Colonic mucosa (tissue), 4 donors: ENCODE measurements around the gene FAM168A. TPM values are rescaled to one million over a fixed set of nuclear protein-coding genes. Genes with fewer than 3 reads are reported as not detected.

ENCODE experiments used
- DNase-seq: peaks from one replicate; pipeline ENCODE4 v3.0.0-alpha.2; 2020
- H3K27ac ChIP-seq: fragments of 200-600 bp; one replicate; pipeline ENCODE4 v1.8.0; 2021
- H3K27me3 ChIP-seq: fragments of 200-600 bp; one replicate; pipeline ENCODE4 v1.8.0; 2021
- H3K36me3 ChIP-seq: fragments of 200-600 bp; one replicate; pipeline ENCODE4 v1.8.0; 2021
- H3K4me1 ChIP-seq: fragments of 200-600 bp; one replicate; pipeline ENCODE4 v1.8.0; 2021; ENCODE audit warnings: mild to moderate bottlenecking
- H3K4me3 ChIP-seq: fragments of 200-600 bp; one replicate; pipeline ENCODE4 v1.8.0; 2021
- H3K9ac ChIP-seq, 2 donors: one replicate each; pipeline ENCODE4 v1.7.0; 2013; ENCODE audit warnings: control low read depth in 2 of 2, low read depth in 2 of 2, low read length in 2 of 2
- H3K9me3 ChIP-seq: fragments of 200-600 bp; one replicate; pipeline ENCODE4 v1.8.0; 2021
- CTCF ChIP-seq: fragments of 200-600 bp; IDR thresholded peaks from one replicate; pipeline ENCODE4 v1.8.0; 2022; ENCODE audit warnings: antibody characterized with exemption, mild to moderate bottlenecking
- intact Hi-C: fragments of 100-400 bp; cut with DNase I; formaldehyde crosslinking; loops from one replicate; pipeline ENCODE4 v1.14.1; 2022
- total RNA-seq, 2 donors: library from RNA; stranded (reverse); fragmentation: NEBNext Ultra II Directional in 1 of 2; extraction: Animal tissue kit (Norgen Biotek cat#: 25700) in 1 of 2; gene quantifications; one replicate each; pipeline ENCODE4 v1.2.1, GENCODE V29; 2021
- donor health status: healthy.
- donor health status: DM: no; HTN: no; CAD: no.
- donor health status: DM: no; HTN: no; CAD: no.

Gene FAM168A
- total RNA-seq, 2 donors from 2014 or later: 16.9 to 21.6 TPM

GRCh38 chr11:73632996-73633395 is 35.1 kb upstream of the FAM168A start:
- TF ChIP-seq CTCF: no peak
- intact Hi-C loops: no loop called here
- Histone ChIP-seq H3K27me3 (no peaks in the 10 kb centered on the region), H3K36me3 (no peaks in the 10 kb centered on the region), H3K27ac (no peak overlapping the region), H3K9ac (no peak overlapping the region), H3K9me3 (no peaks in the 10 kb centered on the region), H3K4me1 (no peaks in the 10 kb centered on the region), H3K4me3 (no peak overlapping the region)
- DNase-seq: no peak

GRCh38 chr11:73629907-73630306 is 32.0 kb upstream of the FAM168A start:
- H3K4me3 ChIP-seq: no peak overlapping the region
- no peak for TF ChIP-seq CTCF
- H3K36me3 ChIP-seq: no peaks in the 10 kb centered on the region
- no peaks in the 10 kb centered on the region for H3K27me3 ChIP-seq
- no peak overlapping the region for H3K9ac ChIP-seq
- no peaks in the 10 kb centered on the region for H3K4me1 ChIP-seq
- intact Hi-C loops: no loop called here
- DNase-seq: no peak
- H3K27ac ChIP-seq: no peak overlapping the region
- no peaks in the 10 kb centered on the region for H3K9me3 ChIP-seq

GRCh38 chr11:73625696-73626318 is 27.9 kb upstream of the FAM168A start:
- peak; percentile 95 for TF ChIP-seq CTCF
- Histone ChIP-seq H3K4me1 (no peaks in the 10 kb centered on the region), H3K36me3 (no peaks in the 10 kb centered on the region), H3K9ac (no peak overlapping the region), H3K4me3 (no peak overlapping the region), H3K9me3 (no peaks in the 10 kb centered on the region), H3K27me3 (no peaks in the 10 kb centered on the region), H3K27ac (no peak overlapping the region)
- intact Hi-C loops: loop anchor here (2.0 kb wide), 1 partner anchor 35 kb away; no protein-coding TSS in a partner anchor
- peak; percentile 79 for DNase-seq

- no peak overlapping the region for H3K27ac ChIP-seq
Measured at GRCh38 chr11:73623686-73624085, 25.8 kb upstream of the FAM168A start.

GRCh38 chr11:73622926-73623593 is 25.1 kb upstream of the FAM168A start:
- H3K4me3 ChIP-seq: no peak overlapping the region
- H3K27me3 ChIP-seq: no peaks in the 10 kb centered on the region
- no peaks in the 10 kb centered on the region for H3K4me1 ChIP-seq
- DNase-seq: no peak
- no peaks in the 10 kb centered on the region for H3K36me3 ChIP-seq
- H3K9me3 ChIP-seq: no peaks in the 10 kb centered on the region
- H3K9ac ChIP-seq: no peak overlapping the region
- intact Hi-C loops: no loop called here
- H3K27ac ChIP-seq: no peak overlapping the region
- no peak for TF ChIP-seq CTCF

More at GRCh38 chr11:73623686-73624085, 25.8 kb upstream of the FAM168A start:
- Histone ChIP-seq H3K9ac (no peak overlapping the region), H3K36me3 (no peaks in the 10 kb centered on the region), H3K27me3 (no peaks in the 10 kb centered on the region), H3K4me3 (no peak overlapping the region), H3K9me3 (no peaks in the 10 kb centered on the region), H3K4me1 (no peaks in the 10 kb centered on the region)
- no peak for DNase-seq
- TF ChIP-seq CTCF: no peak
- intact Hi-C loops: loop anchor here (2.0 kb wide), 1 partner anchor 37 kb away; no protein-coding TSS in a partner anchor
